ENCODE results near the gene FCHSD1.

DNA sequence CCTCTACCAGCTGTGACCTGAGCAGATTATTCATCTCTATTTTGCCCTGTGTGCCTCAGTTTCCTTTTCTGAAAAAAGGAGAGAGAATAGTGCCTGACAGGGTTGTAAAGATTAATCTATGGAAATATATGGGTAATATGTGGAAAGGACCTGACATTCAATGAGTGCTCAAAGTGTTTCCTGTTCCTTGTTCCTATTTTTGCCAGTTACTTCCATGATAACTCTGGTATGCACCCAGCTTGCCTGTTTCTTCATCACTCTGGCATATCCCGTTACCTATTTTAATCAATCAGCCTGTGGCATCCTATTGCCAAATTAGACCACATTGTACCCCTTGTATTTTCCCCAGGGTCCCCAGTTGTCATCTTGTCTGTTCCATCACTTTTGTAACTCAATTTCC lies 34.4 kb upstream of the FCHSD1 start:
- TF ChIP-seq EZH2phosphoT487 (IDR thresholded peaks at IDR 0.05; ENCODE audit: borderline replicate concordance, low read length) (no peak), CTCF (IDR thresholded peaks at IDR 0.05; ENCODE audit: low read depth, low read length, poor library complexity, severe bottlenecking) (no peak)

Measured in DOHH2 (cell line).